ENCODE measurements around the gene PRKD1. TPM values are rescaled to one million over a fixed set of nuclear protein-coding genes. Genes with fewer than 3 reads are reported as not detected.

PRKD1 gene
- polyA plus RNA-seq, 1 of the 3 experiments (the other 2 are of a cell fraction) = 0.07 TPM

DNA sequence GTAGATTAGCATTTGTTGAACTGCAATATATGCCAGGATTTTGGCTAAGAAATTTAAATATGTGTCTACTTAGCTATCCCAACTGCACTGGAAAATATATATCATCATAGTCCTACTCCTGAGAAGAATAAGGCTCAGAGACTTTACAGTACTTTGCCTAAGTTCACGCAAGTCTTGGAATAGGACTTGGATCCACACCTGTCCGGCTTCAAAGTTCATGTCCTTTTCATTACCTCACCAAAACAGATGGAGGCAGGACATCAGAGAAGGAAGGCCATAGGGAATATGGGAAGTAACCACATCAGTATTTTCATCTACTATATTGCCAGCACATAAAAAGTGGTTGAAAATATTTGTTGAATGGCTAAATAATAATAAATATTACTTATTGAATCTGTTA is 358.5 kb downstream of the PRKD1 start (continued):
- no peak for TF ChIP-seq EP300 (IDR thresholded peaks at IDR 0.05; ENCODE audit: borderline replicate concordance in 1 of 2, low read depth in 1 of 2, low read length in 1 of 2)
- TF ChIP-seq CHD2 (IDR thresholded peaks at IDR 0.05; ENCODE audit: low read length, partially characterized antibody) = no peak
- TF ChIP-seq GATA2 (CRISPR knock-in tag; IDR thresholded peaks at IDR 0.05) = no peak

DNA sequence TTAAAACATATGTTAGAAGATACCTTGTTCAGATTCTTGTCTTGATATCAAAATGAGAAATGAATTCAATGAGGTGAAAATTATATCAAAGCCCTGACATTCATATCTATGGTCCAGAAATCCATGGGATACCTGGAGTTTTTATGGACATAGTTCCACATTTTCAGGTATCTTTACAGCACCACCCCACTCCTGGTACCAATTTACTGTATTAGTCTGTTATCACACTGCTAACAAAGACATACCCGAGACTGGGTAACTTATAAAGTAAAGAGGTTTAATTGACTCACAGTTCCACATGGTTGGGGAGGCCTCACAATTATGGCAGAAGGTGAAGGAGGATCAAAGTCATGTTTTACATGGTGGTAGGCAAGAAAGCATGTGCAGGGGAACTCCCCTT is 361.5 kb downstream of the PRKD1 start:
- Histone ChIP-seq H3K79me2 (ENCODE audit: insufficient read depth) (no peaks in the 10 kb centered on the region), H4K20me1 (ENCODE audit: insufficient read depth) (no peaks in the 10 kb centered on the region), H3F3A (replicated peaks; ENCODE audit: insufficient read depth) (no peaks in the 10 kb centered on the region), H3K4me1 (ENCODE audit: control insufficient read depth in 1 of 2, insufficient read depth in 2 of 2, low read depth in 1 of 2, low read length in 1 of 2) (no peaks in the 10 kb centered on the region), H2AFZ (ENCODE audit: low read depth) (no peak overlapping the region), H3K4me2 (no peak overlapping the region), H3K4me3 (ENCODE audit: low read depth in 2 of 2, low read length in 1 of 2) (no peak overlapping the region), H3K27ac (ENCODE audit: low read depth in 2 of 2, low read length in 1 of 2) (no peak overlapping the region), H3K36me3 (replicated peaks in 1 of 2; ENCODE audit: control insufficient read depth in 1 of 2, insufficient read depth in 2 of 2, low read length in 1 of 2) (no peaks in the 10 kb centered on the region), H3K9me3 (0 out of 2 replicates have a peak, but pooled peaks cover 2% of the 10 kb centered on the region), H3K9me2 (no peaks in the 10 kb centered on the region), H3K9ac (no peak overlapping the region), H3K27me3 (ENCODE audit: insufficient read depth) (no peaks in the 10 kb centered on the region)
- ChIA-PET POLR2A (no interaction called here), CTCF (no interaction called here)
- DNase-seq = no peak
- 0% methylated on average over 1 of the region's 1 CpG for WGBS (ENCODE audit: low lambda C conversion rate)
- TF ChIP-seq, protein P1, sequence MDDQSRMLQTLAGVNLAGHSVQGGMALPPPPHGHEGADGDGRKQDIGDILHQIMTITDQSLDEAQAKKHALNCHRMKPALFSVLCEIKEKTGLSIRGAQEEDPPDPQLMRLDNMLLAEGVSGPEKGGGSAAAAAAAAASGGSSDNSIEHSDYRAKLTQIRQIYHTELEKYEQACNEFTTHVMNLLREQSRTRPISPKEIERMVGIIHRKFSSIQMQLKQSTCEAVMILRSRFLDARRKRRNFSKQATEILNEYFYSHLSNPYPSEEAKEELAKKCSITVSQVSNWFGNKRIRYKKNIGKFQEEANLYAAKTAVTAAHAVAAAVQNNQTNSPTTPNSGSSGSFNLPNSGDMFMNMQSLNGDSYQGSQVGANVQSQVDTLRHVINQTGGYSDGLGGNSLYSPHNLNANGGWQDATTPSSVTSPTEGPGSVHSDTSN (IDR thresholded peaks at IDR 0.05) = no peak
- TF ChIP-seq, protein P2, sequence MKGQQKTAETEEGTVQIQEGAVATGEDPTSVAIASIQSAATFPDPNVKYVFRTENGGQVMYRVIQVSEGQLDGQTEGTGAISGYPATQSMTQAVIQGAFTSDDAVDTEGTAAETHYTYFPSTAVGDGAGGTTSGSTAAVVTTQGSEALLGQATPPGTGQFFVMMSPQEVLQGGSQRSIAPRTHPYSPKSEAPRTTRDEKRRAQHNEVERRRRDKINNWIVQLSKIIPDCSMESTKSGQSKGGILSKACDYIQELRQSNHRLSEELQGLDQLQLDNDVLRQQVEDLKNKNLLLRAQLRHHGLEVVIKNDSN (IDR thresholded peaks at IDR 0.05; ENCODE audit: borderline replicate concordance, low read depth) = no peak
- TF ChIP-seq CHD2 (IDR thresholded peaks at IDR 0.05; ENCODE audit: low read length, partially characterized antibody) = no peak
- no peak for TF ChIP-seq ELF1 (IDR thresholded peaks at IDR 0.05)
- TF ChIP-seq RAD21 (IDR thresholded peaks at IDR 0.05; ENCODE audit: low read length) = no peak
- TF ChIP-seq FOSL2 (IDR thresholded peaks at IDR 0.05; ENCODE audit: borderline replicate concordance, low read depth) = no peak
- TF ChIP-seq REST (IDR thresholded peaks at IDR 0.05; ENCODE audit: low read depth, low read length) = no peak
- TF ChIP-seq GABPA (IDR thresholded peaks at IDR 0.05; ENCODE audit: low read depth) = no peak
- no peak for TF ChIP-seq GATA2 (CRISPR knock-in tag; IDR thresholded peaks at IDR 0.05)
- TF ChIP-seq YY1 (IDR thresholded peaks at IDR 0.05; ENCODE audit: low read depth) = no peak
- TF ChIP-seq TCF12 (IDR thresholded peaks at IDR 0.05) = no peak
- TF ChIP-seq RCOR1 (IDR thresholded peaks at IDR 0.05; ENCODE audit: low read length) = no peak
- TF ChIP-seq USF2 (IDR thresholded peaks at IDR 0.05; ENCODE audit: borderline replicate concordance, low read depth, low read length) = no peak
- TF ChIP-seq, protein P3, sequence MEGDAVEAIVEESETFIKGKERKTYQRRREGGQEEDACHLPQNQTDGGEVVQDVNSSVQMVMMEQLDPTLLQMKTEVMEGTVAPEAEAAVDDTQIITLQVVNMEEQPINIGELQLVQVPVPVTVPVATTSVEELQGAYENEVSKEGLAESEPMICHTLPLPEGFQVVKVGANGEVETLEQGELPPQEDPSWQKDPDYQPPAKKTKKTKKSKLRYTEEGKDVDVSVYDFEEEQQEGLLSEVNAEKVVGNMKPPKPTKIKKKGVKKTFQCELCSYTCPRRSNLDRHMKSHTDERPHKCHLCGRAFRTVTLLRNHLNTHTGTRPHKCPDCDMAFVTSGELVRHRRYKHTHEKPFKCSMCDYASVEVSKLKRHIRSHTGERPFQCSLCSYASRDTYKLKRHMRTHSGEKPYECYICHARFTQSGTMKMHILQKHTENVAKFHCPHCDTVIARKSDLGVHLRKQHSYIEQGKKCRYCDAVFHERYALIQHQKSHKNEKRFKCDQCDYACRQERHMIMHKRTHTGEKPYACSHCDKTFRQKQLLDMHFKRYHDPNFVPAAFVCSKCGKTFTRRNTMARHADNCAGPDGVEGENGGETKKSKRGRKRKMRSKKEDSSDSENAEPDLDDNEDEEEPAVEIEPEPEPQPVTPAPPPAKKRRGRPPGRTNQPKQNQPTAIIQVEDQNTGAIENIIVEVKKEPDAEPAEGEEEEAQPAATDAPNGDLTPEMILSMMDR (IDR thresholded peaks at IDR 0.05) = no peak
- TF ChIP-seq JUND (IDR thresholded peaks at IDR 0.05) = no peak

Data from SK-N-SH (cell line).